Neuronal stem cell (in vitro differentiated cells): Measurements from ENCODE around the gene INTS1.

ENCODE experiments used
- DNase-seq: peaks from one replicate; pipeline ENCODE4 v3.0.0-alpha.2; 2013; ENCODE audit warnings: low spot score
- H2AFZ ChIP-seq: one replicate; pipeline ENCODE4 v1.6.1; 2013; ENCODE audit warnings: mild to moderate bottlenecking, low read length, inconsistent platforms
- H2AK5ac ChIP-seq: 2 replicates; pipeline ENCODE4 v1.6.1; 2013; ENCODE audit warnings: low read depth, mild to moderate bottlenecking, inconsistent platforms, low read length, moderate library complexity, mixed read lengths
- H2BK120ac ChIP-seq: 2 replicates; pipeline ENCODE4 v1.6.1; 2013; ENCODE audit warnings: low read depth, mild to moderate bottlenecking, inconsistent platforms, low read length, moderate library complexity, mixed read lengths
- H2BK12ac ChIP-seq: one replicate; pipeline ENCODE4 v1.6.1; 2013; ENCODE audit warnings: low read length, inconsistent platforms
- H2BK15ac ChIP-seq: 2 replicates; pipeline ENCODE4 v1.6.1; 2013; ENCODE audit warnings: mild to moderate bottlenecking, low read length, inconsistent platforms, mixed read lengths
- H2BK5ac ChIP-seq: one replicate; pipeline ENCODE4 v1.6.1; 2013; ENCODE audit warnings: inconsistent platforms, mild to moderate bottlenecking, low read length, moderate library complexity
- H3K14ac ChIP-seq: one replicate; pipeline ENCODE4 v1.6.1; 2013; ENCODE audit warnings: low read length, inconsistent platforms
- H3K18ac ChIP-seq: 2 replicates; pipeline ENCODE4 v1.6.1; 2013; ENCODE audit warnings: low read length, inconsistent platforms
- H3K23ac ChIP-seq: 2 replicates; pipeline ENCODE4 v1.6.1; 2013; ENCODE audit warnings: low read depth, mild to moderate bottlenecking, mixed read lengths, low read length, inconsistent platforms; ENCODE audit not compliant: poor library complexity
- H3K27ac ChIP-seq: replicated peaks from 3 replicates; pipeline ENCODE4 v1.5.1; 2013; ENCODE audit warnings: low read length, inconsistent platforms
- H3K27me3 ChIP-seq, 3 experiments: 2 replicates each; pipeline ENCODE4 v1.6.1; 2013; ENCODE audit warnings: low read length in 3 of 3, mild to moderate bottlenecking in 2 of 3, inconsistent platforms in 1 of 3, low read depth in 1 of 3, mixed read lengths in 1 of 3, moderate library complexity in 1 of 3; ENCODE audit not compliant: control insufficient read depth in 3 of 3, insufficient read depth in 3 of 3
- H3K36me3 ChIP-seq, 2 donors: replicated peaks in 1 of 2; 2 replicates each; pipeline ENCODE4 v1.6.1; 2013; ENCODE audit warnings: low read length in 2 of 2; ENCODE audit not compliant: control insufficient read depth in 2 of 2, insufficient read depth in 2 of 2
- H3K4ac ChIP-seq: 2 replicates; pipeline ENCODE4 v1.6.1; 2013; ENCODE audit warnings: inconsistent platforms, mild to moderate bottlenecking, low read length, moderate library complexity
- H3K4me1 ChIP-seq, 2 donors: 1 replicate in 1 of 2; 2 replicates in 1 of 2; pipeline ENCODE4 v1.6.1; 2013; ENCODE audit warnings: low read length in 2 of 2, low read depth in 1 of 2; ENCODE audit not compliant: control insufficient read depth in 2 of 2, insufficient read depth in 1 of 2
- H3K4me2 ChIP-seq: one replicate; pipeline ENCODE4 v1.6.1; 2013; ENCODE audit warnings: mild to moderate bottlenecking, low read length, inconsistent platforms; ENCODE audit not compliant: insufficient read depth, poor library complexity, severe bottlenecking
- H3K4me3 ChIP-seq, 2 donors: 2 replicates each; pipeline ENCODE4 v1.5.1; 2013; ENCODE audit warnings: low read length in 2 of 2, mild to moderate bottlenecking in 2 of 2, inconsistent platforms in 1 of 2, moderate library complexity in 1 of 2
- H3K79me1 ChIP-seq: one replicate; pipeline ENCODE4 v1.6.1; 2013; ENCODE audit warnings: low read depth, mild to moderate bottlenecking, inconsistent platforms, low read length, moderate library complexity
- H3K9ac ChIP-seq: one replicate; pipeline ENCODE4 v1.6.1; 2013; ENCODE audit warnings: mild to moderate bottlenecking, low read depth, low read length, inconsistent platforms; ENCODE audit not compliant: poor library complexity
- H3K9me3 ChIP-seq, 2 donors: replicated peaks in 1 of 2; 2 replicates each; pipeline versions ENCODE3 to v1.6.1; 2013; ENCODE audit warnings: low read length in 2 of 2, mild to moderate bottlenecking in 2 of 2, inconsistent platforms in 1 of 2, low read depth in 1 of 2, mixed read lengths in 1 of 2, moderate library complexity in 1 of 2; ENCODE audit not compliant: control insufficient read depth in 2 of 2, insufficient read depth in 1 of 2
- H4K8ac ChIP-seq: one replicate; pipeline ENCODE4 v1.6.1; 2013; ENCODE audit warnings: low read depth, mild to moderate bottlenecking, inconsistent platforms, low read length, moderate library complexity
- H4K91ac ChIP-seq: one replicate; pipeline ENCODE4 v1.6.1; 2013; ENCODE audit warnings: low read length, low read depth, mild to moderate bottlenecking, inconsistent platforms; ENCODE audit not compliant: poor library complexity
- WGBS, 2 donors: extraction: QIAGEN DNeasy Blood & Tissue Kit; methylation state at CpG; one replicate each; pipeline ENCODE4 v1.1.7; 2013; ENCODE audit warnings: missing lambda C conversion rate in 2 of 2, mixed read lengths in 1 of 2; ENCODE audit not compliant: insufficient read length in 2 of 2, insufficient replicate concordance in 1 of 2; ENCODE audit errors: extremely low coverage in 2 of 2; 5-methylcytosine and 5-hydroxymethylcytosine counted together

The INTS1 gene

GRCh38 chr7:1441615-1442354 lies 62.4 kb downstream of the INTS1 start:
- H2BK15ac ChIP-seq = no peak overlapping the region
- peaks cover 0 to 3% of the 10 kb centered on the region in 2 donors for H3K4me1 ChIP-seq
- peaks cover 0 to 5% of the 10 kb centered on the region in 2 donors for H3K36me3 ChIP-seq
- H3K23ac ChIP-seq = peak overlapping the region; percentile 91
- peak overlapping the region; percentile 37 for H2AK5ac ChIP-seq
- no peak overlapping the region for H3K9ac ChIP-seq
- no peak overlapping the region for H3K4me3 ChIP-seq
- H3K4me2 ChIP-seq = no peak overlapping the region
- no peak overlapping the region for H3K18ac ChIP-seq
- peak overlapping the region; percentile 73 for H2BK12ac ChIP-seq
- no peak overlapping the region for H3K27ac ChIP-seq
- peak overlapping the region; percentile 75 for H3K14ac ChIP-seq
- no peak overlapping the region for H3K4ac ChIP-seq
- peaks cover 0 to 5% of the 10 kb centered on the region in 2 donors for H3K9me3 ChIP-seq
- WGBS, 2 donors = no CpG with 5 or more reads among the region's 41 CpGs
- no peak overlapping the region for H4K8ac ChIP-seq
- H3K27me3 ChIP-seq = no peaks in the 10 kb centered on the region
- H2BK120ac ChIP-seq = no peak overlapping the region
- H3K79me1 ChIP-seq = peaks cover 2% of the 10 kb centered on the region
- H2BK5ac ChIP-seq = no peak overlapping the region
- no peak overlapping the region for H2AFZ ChIP-seq
- no peak overlapping the region for H4K91ac ChIP-seq
- no peak for DNase-seq

GRCh38 chr7:1440620-1441019 lies 63.6 kb downstream of the INTS1 start:
- no peak overlapping the region for H3K27ac ChIP-seq
- peaks cover 2% of the 10 kb centered on the region for H3K79me1 ChIP-seq
- no peak overlapping the region for H2BK15ac ChIP-seq
- no peak overlapping the region for H4K91ac ChIP-seq
- H3K36me3 ChIP-seq = peaks cover 0 to 5% of the 10 kb centered on the region in 2 donors
- H3K18ac ChIP-seq = no peak overlapping the region
- no peak overlapping the region for H2AFZ ChIP-seq
- H3K27me3 ChIP-seq = no peaks in the 10 kb centered on the region
- no peak overlapping the region for H3K9ac ChIP-seq
- H2BK12ac ChIP-seq = no peak overlapping the region
- H3K4me1 ChIP-seq = peaks cover 0 to 3% of the 10 kb centered on the region in 2 donors
- no peak overlapping the region for H3K23ac ChIP-seq
- no peak overlapping the region for H2BK120ac ChIP-seq
- no peak overlapping the region for H3K14ac ChIP-seq
- no peak overlapping the region for H3K4ac ChIP-seq
- WGBS, 2 donors = no CpG with 5 or more reads among the region's 10 CpGs
- no peak overlapping the region for H3K4me3 ChIP-seq
- H2AK5ac ChIP-seq = no peak overlapping the region
- H4K8ac ChIP-seq = no peak overlapping the region
- peak overlapping the region; percentile 66 for H2BK5ac ChIP-seq
- no peak for DNase-seq
- peaks cover 0 to 5% of the 10 kb centered on the region in 2 donors for H3K9me3 ChIP-seq
- H3K4me2 ChIP-seq = no peak overlapping the region

GRCh38 chr7:1439373-1440363 lies 64.5 kb downstream of the INTS1 start:
- Histone ChIP-seq H3K23ac (peak overlapping the region; percentile 89), H3K4me1 (peaks cover 0 to 3% of the 10 kb centered on the region in 2 donors), H3K18ac (no peak overlapping the region), H3K9me3 (peaks cover 0 to 5% of the 10 kb centered on the region in 2 donors), H3K36me3 (peaks cover 0 to 5% of the 10 kb centered on the region in 2 donors), H3K4me3 (peak overlapping the region in 1 of 2 donors; percentile 64), H2BK12ac (no peak overlapping the region), H2BK120ac (peak overlapping the region; percentile 47), H2BK15ac (peak overlapping the region; percentile 45), H3K79me1 (peaks cover 2% of the 10 kb centered on the region), H3K27ac (peak overlapping the region; percentile 24), H2AFZ (no peak overlapping the region), H3K14ac (peak overlapping the region; percentile 86), H3K9ac (no peak overlapping the region), H2AK5ac (peak overlapping the region; percentile 81), H3K27me3 (no peaks in the 10 kb centered on the region), H4K91ac (no peak overlapping the region), H2BK5ac (peak overlapping the region; percentile 66), H3K4ac (no peak overlapping the region), H4K8ac (no peak overlapping the region), H3K4me2 (no peak overlapping the region)
- WGBS, 2 donors = no CpG with 5 or more reads among the region's 31 CpGs
- DNase-seq = no peak

GRCh38 chr7:1438821-1439220 lies 65.4 kb downstream of the INTS1 start:
- peaks cover 0 to 5% of the 10 kb centered on the region in 2 donors for H3K36me3 ChIP-seq
- no peaks in the 10 kb centered on the region for H3K27me3 ChIP-seq
- H3K4me3 ChIP-seq = no peak overlapping the region
- H2BK5ac ChIP-seq = no peak overlapping the region
- H2AK5ac ChIP-seq = peak overlapping the region; percentile 63
- peak overlapping the region; percentile 45 for H2BK15ac ChIP-seq
- no peak overlapping the region for H3K4ac ChIP-seq
- H3K9me3 ChIP-seq = peaks cover 0 to 5% of the 10 kb centered on the region in 2 donors
- H4K8ac ChIP-seq = peak overlapping the region; percentile 3
- H2BK12ac ChIP-seq = no peak overlapping the region
- peak overlapping the region; percentile 86 for H3K14ac ChIP-seq
- peaks cover 2% of the 10 kb centered on the region for H3K79me1 ChIP-seq
- H3K27ac ChIP-seq = no peak overlapping the region
- no peak for DNase-seq
- no CpG with 5 or more reads among the region's 15 CpGs for WGBS, 2 donors
- peaks cover 0 to 3% of the 10 kb centered on the region in 2 donors for H3K4me1 ChIP-seq
- no peak overlapping the region for H3K4me2 ChIP-seq
- no peak overlapping the region for H2AFZ ChIP-seq
- no peak overlapping the region for H4K91ac ChIP-seq
- H3K23ac ChIP-seq = peak overlapping the region; percentile 66
- H2BK120ac ChIP-seq = no peak overlapping the region
- no peak overlapping the region for H3K18ac ChIP-seq
- no peak overlapping the region for H3K9ac ChIP-seq
